G401.6 (cell line): ENCODE results near the gene LPGAT1.
"Not testable (repeated sequence)": the region's sequence is repeated elsewhere in the genome, so short reads cannot be mapped to it uniquely, and the experiment has no call there.

Experiments used
- FAIRE-seq: peaks from 2 replicates; lab custom pipeline; 2012; peaks lifted over from hg19 to GRCh38; lab: Jason Lieb, UNC

Gene LPGAT1

GRCh38 chr1:211701733-211702132 lies 128.8 kb downstream of the LPGAT1 start:
- no peak for FAIRE-seq

- FAIRE-seq: no peak
Measured at GRCh38 chr1:211699059-211699458, 131.5 kb downstream of the LPGAT1 start.

- FAIRE-seq: peak; percentile 8
Measured at GRCh38 chr1:211698161-211699026, 132.2 kb downstream of the LPGAT1 start.

GRCh38 chr1:211697356-211697755 lies 133.2 kb downstream of the LPGAT1 start:
- FAIRE-seq: no peak

- no peak for FAIRE-seq
Measured at GRCh38 chr1:211695135-211695816, 135.3 kb downstream of the LPGAT1 start.

- not testable (repeated sequence) for FAIRE-seq
Measured at GRCh38 chr1:211693911-211694310, 136.7 kb downstream of the LPGAT1 start.
